HG02852 (cell line): Measurements from ENCODE around the gene REPS2.

ENCODE experiments used
- ATAC-seq: cut with Tn5 transposase; IDR thresholded peaks from one replicate; pipeline ENCODE4 v1.9.1; 2021; ENCODE audit warnings: mild to moderate bottlenecking, moderate library complexity; ENCODE audit not compliant: unreplicated experiment

Gene REPS2

DNA sequence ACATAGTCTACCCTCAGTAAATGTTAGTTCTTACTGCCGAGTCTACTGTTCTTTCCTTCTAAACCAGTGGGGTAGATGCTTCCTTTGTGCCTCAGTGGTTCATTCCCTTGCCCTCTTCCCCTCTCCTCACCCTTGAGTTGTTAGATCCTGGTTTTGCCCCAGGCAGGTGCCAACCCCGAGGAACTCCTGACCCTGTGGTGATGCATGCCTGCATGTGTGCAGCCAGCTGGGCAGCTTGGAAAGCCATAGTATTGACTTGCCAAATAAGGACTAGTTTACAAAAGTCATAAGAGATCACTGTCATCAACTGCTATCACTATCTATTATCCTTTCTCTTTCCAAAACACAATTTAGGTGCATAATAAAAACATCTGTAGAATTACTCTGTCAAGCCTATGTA lies 50.9 kb downstream of the REPS2 start:
- ATAC-seq = no peak

DNA sequence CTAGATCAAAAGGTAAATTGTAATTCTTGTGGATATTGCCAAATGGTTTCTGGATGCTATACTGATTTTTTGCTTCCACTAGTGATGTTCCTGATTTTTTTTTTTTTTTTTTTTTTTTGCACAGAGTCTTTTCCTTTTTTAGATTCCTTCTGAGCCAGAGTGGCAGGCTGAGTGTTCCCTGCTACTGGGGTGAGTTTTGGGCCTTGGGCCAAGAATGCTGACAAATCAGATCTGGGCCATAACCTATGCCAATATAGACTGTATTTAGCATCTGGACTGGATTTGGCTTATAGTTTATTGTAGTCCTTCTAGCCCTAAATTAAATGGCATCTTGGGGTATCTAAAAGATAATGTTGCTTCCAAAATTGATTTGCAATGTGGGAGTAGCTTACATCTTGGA lies 52.8 kb downstream of the REPS2 start:
- no peak for ATAC-seq

DNA sequence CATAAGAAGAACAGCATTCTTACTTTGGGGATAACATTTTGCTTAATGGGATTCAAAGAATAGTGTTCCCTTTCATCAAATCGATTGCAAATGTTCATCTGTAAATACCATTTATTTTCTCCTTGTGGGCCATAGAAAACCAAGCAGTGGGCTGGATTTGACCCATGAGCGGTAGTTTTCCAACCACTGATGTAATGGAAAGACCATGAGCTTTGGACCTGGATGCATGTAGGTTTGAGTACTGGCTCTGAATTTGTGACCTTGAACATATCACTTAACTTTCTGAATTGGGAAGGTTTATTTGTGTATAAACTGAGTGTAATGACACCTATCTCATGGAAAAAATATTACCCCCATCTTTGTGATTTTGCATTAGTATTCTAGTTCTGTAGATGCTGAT lies 54.3 kb downstream of the REPS2 start:
- ATAC-seq = no peak

DNA sequence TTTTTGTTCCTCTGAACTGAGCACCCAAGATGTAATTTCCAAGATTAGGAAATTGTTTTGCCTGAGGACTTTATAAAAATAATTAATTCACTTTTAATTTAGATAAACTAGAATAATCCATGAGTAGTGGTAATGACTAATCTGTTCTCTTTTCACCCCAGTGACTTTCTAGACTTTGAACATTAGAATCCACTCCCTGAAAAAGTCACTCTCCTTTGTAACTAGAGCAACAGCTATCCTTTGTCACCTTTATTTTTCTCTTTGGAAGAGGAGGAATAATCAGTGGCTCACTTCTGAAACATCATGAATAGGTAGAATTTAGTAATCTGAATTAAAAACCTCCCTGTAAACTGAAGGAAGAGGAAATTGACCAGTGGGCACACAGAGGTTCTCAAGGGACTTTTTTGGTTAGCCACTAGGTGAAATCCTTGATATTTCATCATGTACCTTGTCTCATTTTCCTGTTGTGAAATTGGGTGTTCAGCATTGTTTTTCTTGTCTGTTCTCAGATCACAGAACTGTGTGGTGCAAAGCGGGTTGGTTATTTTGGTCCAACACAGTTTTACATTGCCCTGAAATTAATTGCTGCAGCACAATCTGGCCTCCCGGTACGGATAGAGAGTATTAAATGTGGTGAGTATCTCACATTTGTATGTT lies 59.4 kb downstream of the REPS2 start:
- no peak for ATAC-seq

DNA sequence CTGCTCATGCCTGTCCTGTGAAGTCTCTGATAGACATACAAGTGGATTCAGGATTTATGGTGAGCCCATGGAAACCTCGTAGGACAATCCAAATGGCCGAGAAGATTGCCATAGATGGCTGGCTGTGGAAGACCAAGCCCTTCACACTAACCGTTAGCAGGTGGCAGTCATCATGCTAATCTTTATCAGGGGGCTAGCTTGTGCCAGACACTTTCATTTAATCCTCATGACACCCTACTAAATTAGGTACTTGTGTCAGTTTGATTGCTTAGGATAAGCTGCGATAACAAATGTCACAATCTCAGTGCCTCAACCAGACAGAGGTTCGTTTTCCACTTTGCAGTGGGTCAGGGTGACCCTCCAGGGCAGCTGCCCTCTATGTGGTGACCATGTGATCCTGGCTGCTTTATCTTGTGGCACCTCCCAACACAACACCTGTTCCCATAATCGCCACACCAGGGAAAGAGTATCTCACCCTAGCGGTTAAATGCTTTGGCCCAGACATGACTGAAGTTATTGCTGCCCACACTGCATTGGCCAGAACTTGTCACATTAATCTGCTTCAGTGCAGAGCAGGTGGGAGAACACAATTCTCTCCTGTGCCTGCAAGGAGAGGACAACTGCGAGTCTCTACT lies 60.8 kb downstream of the REPS2 start:
- ATAC-seq = no peak

DNA sequence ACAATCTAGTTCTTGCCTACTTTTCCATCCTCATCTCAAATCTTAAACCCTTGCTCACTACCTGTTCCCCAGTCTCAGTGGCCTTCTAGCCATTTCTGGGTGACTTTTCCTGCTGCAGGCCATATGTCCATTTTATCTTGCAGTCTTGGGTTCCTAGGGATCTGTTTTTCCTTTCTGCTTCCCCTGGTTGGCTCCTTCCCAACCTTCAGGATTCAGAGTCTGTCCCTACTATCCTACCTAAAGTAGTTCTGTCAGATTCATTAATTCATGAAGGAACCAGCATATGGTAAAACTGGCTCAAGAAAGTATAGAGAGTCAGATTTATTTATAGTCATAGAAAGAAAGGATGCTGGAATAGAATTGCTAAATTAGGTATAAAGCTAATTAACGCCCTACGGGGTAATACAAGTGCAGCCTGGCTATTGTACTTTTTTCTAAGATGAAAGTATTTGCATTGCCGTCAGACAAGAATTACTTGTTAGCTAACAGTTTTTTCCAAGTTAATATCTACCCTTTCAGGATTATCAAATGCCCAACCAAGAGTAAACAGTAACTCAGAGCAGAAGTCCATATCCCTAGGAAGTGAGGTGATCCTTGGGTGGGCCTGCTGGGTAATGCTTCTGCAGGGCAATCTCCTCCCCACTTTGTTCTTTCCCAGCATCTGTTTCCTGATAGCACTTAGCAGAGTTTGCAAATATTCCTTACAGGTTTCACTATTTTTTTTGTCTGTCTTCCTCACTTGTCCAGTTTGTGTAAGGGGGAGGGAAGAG lies 63.6 kb downstream of the REPS2 start:
- no peak for ATAC-seq

DNA sequence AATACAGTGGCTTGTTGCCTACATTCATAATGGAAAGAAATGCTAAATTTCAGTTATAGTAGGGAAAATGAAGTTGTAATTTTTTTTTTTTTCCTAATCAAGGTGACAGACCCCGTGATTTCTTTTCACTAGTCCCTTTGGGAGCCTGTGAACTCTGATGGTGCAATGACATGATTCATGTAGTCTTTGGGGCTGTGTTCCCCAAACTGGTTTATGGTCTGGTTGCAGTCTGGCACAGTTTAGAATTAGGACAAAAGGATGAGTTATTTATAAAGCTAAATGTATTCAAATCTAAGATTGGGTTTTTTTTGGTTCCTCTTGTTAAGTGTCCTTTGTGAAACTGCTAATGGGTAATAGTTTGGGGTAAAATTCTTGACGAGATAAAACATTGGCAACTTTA lies 66.0 kb downstream of the REPS2 start:
- ATAC-seq = no peak

DNA sequence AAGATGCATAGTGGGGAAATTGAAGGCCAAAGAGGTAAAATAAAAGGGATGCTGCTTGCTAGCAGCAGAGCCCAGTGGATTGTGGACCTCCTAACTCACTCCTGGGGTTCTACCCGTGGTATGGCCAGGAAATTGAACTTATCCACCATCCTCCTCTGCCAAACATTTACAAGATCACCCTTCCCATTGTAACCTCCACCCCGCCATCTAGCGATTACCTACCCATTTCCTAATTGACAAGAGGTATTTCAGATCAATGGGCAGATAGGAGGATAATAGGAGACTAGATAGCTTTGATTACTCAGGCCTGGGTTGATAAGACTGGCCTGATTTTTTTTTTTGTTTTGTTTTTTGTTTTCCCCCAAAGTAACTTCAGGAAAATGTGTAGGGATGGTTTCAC lies 67.8 kb downstream of the REPS2 start:
- ATAC-seq = no peak

DNA sequence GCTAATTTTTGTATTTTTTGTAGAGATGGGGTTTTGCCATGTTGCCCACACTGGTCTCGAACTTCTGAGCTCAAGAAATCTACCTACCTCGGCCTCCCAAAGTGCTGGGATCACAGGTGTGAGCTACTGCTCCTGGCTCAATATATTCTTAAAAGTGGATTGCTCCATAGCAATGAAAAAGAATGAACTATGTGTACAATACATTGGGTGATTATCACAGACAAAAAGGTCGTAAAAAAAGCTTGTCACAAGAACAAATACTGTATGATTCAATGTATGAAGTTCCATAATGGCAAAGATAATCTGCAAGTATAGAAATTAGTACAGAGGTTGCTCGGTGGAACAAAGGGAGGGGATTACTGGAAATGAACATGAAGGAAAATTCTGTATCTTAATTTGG lies 70.7 kb downstream of the REPS2 start:
- no peak for ATAC-seq

DNA sequence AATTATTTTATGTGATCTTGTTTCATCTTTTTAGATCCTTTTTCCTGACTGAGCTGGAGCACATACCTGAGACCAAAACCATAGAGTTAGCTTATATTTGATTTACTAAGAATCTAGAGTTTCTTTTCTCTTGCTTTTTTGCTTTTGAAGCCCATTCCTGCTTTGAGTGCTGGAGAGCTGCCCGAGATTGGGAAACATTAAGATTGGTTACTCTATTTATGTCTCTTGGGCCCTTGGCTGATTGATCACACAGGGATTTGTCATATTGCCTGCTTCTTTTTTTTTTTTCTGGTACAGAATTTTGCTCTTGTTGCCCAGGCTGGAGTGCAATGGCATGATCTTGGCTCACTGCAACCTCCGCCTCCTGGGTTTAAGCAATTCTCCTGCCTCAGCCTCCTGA lies 73.9 kb downstream of the REPS2 start:
- ATAC-seq = no peak

DNA sequence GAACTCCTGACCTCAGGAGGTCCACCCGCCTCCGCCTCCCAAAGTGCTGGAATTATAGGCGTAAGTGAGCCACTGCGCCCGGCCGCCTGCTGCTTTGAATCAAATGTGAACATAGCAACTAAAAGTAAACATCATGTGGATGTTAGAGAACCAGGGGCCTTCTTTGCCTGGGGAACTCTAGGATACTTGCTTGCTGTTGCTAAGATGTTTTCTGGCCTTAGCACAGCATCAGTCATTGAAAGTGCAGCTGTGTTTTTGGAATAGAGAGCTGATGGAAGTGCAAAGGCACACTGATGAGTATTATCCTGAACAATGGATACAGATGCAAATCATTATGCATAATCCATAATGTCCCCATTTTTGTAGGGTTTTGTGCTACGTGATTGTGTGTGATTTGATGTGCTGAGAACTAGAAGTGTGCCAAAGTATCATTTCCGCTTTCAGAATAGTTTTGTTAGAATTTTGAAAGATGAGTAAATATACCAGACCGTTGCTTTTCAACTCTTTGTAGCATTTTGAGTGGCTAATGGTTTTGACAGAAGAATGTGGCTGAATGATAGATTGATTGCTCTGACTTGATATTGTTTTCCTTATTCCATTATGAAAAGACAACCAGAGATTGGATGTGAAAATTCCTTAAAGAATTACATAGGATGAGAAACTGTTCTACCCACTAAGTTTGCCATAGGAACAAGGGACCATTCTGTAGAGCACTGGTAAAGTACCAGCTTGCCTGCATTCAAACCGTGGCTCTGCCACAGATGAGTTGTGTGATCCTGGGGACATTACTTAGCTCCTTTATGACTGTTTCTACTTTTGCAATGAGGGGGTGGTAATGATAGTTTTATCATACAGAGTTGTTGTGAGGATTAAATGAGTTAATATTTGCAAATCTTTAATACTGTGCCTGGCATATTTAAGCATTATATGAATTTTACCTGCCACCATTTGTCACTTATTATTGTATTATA lies 74.7 kb downstream of the REPS2 start:
- peak; percentile 48 for ATAC-seq

DNA sequence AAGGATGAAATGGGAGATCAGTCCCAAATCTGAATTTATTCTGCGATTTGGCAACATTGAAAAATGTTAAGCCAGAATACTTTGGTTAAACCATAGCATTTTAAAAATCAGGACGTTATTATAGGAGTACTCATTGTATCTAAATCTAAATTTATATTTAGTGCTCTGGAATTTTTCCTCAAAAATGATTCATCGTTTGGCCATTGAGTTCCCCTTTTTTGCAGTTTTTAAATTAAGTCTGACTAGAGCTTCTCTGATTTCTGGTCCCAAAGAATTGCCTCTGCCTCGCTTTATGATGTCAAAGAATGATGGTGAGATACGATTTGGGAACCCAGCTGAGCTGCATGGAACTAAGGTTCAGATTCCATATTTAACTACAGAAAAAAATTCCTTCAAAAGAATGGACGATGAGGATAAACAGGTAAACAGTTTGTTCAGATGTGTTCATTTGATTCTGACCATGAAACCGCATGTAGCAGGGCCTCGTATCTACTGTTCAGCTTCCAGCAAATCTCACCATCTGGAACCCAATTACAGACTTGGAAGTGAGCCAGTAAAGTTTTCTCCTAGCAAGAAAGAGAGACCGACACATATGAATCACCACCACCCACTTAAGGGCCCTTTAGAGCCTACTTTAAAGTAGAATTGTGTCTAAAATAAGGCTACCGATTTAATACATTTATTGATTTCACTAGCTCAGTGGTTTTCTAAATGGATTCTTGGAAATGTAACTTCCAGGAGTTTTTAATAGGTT lies 75.6 kb downstream of the REPS2 start:
- ATAC-seq = no peak

DNA sequence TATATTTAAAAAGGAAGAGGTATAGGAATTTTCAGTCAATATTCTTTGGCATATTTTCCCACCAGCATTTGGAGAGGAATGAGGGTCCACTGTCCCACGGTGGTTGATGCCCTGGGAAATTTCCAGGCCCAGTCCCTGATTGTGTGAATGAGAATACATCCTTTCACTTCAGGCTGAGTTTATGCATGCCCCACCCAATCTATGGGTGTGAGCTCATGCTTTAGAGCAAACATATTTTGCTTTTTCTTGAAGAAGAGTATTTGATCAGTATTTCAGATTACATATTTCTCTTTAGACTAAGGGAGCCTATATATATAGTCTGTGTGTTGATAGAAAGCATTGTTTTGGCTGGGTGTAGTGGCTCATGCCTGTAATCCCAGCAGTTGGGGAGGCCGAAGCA lies 77.2 kb downstream of the REPS2 start:
- no peak for ATAC-seq

DNA sequence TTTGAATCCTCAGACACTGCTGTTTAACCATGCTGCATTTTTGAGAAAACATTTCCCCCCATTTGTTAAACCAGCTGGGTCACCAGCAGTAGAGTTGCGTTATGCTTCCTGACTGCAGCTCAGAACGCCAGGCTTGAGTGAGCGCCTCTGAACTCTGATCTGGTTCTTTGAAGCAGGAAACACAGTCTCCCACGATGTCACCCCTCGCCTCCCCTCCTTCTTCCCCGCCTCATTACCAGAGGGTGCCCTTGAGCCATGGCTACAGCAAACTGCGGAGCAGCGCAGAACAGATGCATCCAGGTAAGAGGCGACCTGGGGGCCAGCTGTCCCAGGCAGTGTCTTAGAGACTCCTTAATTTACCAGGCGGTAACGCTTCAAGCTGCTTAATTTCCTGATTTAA lies 78.4 kb downstream of the REPS2 start:
- ATAC-seq = no peak

DNA sequence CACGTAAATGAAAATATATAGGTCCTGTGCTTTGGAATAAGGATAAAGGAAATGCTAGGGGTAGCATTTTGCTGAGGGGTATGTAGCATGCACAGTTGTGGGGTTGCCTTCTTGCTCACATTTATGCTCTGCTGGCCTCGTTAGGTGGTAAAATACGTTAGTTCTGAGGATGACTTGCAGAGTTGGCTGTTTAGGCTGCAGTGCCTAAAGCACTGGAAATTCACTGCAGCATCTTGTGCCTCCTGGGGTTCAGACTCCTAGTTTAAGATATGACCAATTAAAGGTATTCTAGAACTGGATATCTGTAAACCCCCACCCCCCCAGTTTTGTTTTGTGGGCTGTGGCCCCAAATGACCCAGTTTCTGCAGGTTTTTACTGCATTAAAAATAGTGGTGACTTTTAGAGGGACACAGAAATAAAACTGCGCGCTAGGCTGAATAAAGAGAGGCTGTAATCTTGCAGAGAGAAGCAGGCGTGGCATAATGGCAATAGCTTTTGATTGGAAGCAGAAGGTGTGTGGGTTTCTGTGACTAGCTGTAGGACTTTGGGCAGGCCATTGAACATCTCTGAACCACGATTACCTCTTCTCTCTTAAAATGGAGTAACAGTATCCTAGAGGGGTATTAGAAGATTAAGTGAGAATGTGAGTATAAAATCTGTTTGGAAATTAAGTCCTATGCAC lies 79.3 kb downstream of the REPS2 start:
- no peak for ATAC-seq

DNA sequence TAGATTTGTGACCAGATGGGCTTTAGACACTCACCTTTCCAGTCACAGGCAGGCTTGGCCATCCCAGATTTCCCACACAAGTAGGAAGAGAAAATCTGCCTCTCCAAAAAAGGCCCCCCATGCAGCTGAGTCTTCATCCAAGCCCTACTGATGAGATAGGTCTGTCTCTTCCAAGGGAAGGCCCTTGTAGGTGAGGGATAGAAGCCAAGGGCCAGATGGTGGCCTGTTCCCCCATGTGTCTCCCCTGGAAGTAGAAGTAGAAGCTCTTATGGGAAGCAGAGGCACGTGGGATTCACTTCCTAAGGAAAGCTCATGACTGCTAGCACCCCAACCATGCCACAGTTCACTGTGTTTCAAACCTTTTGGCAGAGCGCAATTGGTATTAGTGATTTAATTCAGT lies 81.5 kb downstream of the REPS2 start:
- ATAC-seq = no peak

DNA sequence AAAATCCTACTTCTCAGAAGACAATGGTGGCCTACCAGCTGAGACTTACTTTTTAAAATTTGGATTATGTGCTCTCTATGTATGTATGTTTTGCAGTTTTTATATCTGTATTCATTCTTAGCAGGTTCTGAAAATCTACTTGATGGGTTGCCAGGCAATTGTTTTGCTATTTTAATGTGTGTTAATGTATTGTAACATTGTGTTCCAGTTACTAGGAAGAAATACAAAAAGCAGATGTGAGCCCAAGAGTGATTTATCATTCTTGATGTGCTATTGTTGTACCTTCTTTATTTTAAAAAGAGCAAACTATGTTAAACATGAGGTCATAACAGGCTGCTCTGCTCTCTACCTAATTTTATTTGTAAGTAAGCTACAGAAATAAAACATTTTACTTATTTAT lies 81.9 kb downstream of the REPS2 start:
- ATAC-seq = no peak

DNA sequence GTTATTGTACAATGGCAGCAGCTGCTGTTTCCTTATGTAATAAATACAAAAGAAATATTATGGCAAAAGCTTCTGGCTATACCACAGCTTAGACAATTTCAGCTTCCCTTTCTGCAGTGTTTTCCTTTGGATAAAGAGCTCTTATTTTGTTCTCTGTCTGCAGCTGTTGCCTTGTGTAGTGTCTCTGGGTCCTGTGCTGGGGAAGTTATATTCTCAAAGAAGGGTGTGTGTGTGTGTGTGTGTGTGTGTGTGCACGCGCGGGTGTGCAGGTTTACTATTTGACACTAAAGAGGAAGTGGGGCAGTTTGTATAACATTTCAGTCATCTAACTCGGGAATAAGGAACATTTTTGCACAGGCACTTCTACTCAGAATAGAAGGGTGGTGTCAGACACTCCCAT lies 83.6 kb downstream of the REPS2 start:
- no peak for ATAC-seq

DNA sequence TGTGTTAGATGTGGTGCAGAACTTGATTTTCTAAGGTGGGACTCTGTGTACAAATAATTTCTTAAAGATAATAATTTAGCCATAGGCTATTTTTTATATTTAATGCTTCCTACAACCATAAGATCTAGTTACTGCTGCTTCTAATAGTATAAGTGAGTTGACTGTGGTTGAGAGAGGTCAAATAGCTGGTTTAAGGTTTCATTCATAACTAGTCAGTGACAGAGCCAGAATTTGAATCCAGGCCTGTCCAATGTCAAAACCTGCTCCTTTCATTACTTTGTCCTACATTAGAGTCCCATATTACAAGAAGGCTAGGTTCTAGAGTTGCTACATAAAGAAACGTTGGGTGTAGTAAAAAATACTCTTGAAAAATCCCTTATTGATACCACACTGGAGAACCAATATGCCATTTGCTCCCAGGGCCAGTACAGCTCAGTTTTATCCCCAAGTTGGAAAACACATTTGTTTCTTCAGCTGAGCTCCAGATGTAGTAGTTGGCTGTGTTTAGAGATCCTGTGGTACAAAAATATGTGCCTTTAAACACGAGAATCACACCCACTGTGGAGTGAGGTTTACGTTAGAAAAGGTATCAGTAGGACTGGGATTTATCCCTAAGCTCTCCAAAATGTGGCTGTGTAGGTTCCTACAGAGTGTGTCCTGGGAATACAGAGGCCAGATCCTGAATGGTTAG lies 84.3 kb downstream of the REPS2 start:
- no peak for ATAC-seq
